ENCODE results near the gene CBARP. TPM values are rescaled to one million over a fixed set of nuclear protein-coding genes. Genes with fewer than 3 reads are reported as not detected.
"Not testable (repeated sequence)": the region's sequence is repeated elsewhere in the genome, so short reads cannot be mapped to it uniquely, and the experiment has no call there.

CBARP gene
- total RNA-seq, 1 donor from 2014 or later = 1.9 TPM

DNA sequence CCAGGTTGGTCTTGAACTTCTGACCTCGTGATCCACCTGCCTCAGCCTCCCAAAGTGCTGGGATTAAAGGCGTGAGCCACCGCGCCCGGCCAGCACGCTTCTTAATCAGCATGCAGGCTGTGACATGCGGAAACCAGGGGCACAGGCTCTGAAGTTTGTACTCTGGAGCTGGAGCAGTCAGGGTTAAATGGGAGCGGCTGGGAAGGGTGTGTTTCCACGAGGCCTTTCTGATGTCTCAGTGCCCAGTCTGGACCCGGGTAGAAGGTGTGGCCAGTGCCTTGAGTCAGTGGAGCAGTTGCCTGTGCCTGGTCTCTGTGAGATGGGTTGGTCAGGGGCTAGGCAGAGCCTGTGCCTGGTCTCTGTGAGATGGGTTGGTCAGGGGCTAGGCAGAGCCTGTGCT lies 29.0 kb downstream of the CBARP start:
- DNase-seq = not testable (repeated sequence)

DNA sequence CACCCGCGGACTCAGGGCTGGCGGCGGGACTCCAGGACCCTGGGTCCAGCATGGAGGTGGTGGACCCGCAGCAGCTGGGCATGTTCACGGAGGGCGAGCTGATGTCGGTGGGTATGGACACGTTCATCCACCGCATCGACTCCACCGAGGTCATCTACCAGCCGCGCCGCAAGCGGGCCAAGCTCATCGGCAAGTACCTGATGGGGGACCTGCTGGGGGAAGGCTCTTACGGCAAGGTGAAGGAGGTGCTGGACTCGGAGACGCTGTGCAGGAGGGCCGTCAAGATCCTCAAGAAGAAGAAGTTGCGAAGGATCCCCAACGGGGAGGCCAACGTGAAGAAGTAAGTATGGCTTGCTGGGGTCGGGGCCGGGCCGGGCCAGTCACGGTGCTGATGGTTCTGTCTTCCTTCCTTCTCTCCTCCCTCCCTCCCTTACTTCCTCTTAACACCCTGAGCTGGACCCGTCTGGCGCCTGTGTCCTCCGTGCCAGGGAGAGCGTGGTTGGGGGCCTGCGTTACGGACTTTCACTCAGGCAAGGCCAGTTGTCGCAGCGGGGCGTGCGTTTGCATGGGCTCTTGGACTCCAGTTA lies 30.8 kb downstream of the CBARP start:
- no peak for DNase-seq

DNA sequence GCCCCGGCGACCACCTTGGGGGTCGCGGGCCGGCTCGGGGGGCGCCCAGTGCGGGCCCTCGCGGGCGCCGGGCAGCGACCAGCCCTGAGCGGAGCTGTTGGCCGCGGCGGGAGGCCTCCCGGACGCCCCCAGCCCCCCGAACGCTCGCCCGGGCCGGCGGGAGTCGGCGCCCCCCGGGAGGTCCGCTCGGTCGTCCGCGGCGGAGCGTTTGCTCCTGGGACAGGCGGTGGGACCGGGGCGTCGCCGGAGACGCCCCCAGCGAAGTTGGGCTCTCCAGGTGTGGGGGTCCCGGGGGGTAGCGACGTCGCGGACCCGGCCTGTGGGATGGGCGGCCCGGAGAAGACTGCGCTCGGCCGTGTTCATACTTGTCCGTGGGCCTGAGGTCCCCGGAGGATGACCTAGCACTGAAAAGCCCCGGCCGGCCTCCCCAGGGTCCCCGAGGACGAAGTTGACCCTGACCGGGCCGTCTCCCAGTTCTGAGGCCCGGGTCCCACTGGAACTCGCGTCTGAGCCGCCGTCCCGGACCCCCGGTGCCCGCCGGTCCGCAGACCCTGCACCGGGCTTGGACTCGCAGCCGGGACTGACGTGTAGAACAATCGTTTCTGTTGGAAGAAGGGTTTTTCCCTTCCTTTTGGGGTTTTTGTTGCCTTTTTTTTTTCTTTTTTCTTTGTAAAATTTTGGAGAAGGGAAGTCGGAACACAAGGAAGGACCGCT lies 31.5 kb downstream of the CBARP start:
- DNase-seq = no peak

DNA sequence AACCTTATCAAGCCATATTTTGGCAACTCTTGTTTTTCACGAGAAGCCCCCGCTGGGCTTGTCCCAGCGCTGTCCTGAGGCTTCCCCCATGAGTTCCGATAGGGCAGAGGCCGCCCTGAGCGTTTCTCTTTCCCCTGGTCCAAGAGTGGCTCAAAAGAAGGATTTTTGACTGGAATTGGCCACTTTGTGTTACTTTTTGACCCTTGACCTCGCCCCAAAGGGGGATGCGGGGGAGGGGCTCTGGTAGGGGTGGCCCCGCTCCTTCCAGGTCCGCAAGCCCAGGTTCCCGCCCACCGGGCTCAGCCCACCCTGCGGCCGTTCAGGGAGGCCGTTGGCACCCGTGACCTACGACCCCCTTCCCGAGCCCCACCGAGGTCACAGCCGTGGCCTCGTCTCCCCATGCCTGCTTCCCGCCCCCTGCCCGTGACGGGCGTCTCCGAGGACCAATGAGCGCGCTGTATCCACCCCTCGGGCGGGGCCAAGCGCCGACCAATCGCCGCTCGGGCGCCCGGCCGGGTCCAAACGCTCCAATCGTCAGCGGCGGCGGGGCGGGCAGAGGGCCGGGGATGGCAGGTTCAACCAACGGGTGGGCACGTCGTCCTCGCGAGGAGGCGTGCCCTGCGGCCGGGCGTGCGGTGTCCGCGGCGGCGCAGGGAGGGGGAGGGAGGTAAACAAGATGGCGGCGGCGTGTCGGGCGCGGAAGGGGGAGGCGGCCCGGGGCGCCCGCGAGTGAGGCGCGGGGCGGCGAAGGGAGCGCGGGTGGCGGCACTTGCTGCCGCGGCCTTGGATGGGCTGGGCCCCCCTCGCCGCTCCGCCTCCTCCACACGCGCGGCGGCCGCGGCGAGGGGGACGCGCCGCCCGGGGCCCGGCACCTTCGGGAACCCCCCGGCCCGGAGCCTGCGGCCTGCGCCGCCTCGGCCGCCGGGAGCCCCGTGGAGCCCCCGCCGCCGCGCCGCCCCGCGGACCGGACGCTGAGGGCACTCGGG lies 32.4 kb downstream of the CBARP start, which contains the start of gene STK11:
STK11 (plus strand) TSS at position 665 of the 986 bp plus-strand sequence. CDS start 1,136 bp downstream, outside the sequence.
- DNase-seq = peak; percentile 95

DNA sequence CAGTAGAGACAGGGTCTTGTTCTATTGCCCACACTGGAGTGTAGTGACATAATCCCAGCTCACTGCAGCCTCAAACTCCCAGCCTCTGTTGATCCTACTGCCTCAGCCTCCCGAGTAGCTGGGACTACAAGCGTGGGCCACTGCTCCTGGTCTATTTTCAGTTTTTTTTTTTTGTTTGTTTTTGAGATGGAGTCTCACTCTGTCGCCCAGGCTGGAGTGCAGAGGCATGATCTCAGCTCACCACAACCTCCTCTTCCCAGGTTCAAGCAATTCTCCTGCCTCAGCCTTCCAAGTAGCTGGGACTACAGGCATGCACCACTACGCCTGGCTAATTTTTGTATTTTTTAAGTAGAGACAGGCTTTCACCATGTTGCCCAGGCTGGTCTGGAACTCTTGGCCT lies 37.2 kb downstream of the CBARP start:
- DNase-seq = not testable (repeated sequence)

DNA sequence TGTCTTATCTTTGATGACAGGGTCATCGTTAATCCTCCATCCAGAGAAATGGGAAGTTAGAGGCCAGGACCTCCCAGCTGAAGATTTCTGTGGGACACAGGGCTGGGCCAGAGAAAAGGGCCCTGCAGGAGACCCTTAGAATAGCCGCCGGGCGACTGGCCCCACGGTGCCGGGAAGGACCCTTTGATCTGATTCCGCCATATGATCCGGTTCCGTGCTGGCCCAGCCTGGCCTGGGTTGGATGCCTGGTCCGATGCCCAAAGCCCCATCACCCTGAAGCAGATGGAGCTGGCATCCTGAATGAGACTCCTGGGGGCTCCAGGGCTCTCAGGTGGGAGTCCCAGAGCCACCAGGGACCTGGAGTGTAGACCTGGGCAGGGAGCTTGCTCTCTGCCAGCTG lies 38.3 kb downstream of the CBARP start:
- no peak for DNase-seq

DNA sequence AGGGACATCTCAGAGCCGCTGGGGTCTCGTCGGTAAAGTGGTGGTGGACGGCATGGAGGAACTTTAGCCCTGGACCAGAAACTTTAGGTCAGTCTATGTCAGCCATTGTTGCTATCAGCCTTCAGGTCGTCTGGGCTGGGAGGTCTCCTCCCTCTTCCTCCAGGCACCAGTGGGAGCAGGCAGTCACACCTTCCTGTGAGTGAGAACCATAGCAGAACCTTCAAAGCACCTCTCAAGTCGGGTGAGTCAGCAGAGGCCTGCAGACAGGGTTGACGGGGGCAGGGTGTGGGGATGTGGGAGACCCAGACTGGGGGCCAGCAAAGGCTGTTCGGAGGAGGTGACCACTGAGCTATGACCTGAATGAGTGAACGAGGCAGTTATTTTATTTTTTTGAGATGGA lies 48.4 kb downstream of the CBARP start:
- no peak for DNase-seq

DNA sequence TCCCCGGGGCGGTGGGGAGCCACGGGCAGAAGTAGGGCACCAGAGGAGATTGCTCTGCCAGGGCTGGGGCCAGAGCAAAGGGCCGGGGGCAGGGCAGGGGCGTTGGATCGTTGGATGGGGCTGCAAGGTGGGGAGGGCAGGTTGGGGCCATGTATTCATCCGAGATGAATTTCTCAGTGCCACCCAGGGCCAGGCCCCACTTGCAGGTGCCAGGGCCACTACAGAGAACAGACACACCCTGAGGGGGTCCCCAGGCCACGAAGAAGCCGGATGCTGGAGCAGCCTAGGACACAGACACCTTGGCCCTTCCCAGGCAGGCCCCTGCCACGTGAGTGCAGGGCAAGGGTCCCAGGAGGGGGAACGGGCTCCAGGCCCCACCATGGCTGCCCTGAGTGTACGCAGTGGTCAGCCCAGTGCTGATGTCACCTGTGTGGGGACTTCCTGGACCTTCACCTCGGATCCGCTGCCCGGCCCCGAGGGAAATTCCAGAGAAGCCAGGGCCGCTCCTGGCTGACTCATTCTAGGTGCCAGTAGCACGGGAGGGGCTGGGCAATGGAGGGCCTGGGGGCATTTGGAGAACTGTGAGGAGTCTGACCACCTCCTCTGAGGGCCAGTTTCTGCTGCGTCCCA lies 54.1 kb downstream of the CBARP start:
- DNase-seq = no peak

DNA sequence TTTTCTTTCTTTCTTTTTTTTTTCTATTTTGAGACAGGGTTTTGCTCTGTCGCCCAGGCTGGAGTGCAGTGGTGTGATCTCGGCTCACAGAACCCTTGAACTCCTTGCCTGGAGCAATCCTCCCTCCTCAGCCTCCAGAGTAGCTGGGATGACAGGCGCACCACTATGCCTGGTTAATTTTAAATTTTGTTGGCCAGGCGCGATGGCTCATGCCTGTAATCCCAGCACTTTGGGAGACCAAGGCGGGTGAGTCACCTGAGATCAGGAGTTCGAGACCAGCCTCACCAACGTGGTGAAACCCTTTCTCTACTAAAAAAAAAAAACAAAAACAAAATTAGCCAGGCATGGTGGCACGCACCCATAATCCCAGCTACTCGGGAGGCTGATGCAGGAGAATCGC lies 55.1 kb downstream of the CBARP start:
- DNase-seq = no peak

DNA sequence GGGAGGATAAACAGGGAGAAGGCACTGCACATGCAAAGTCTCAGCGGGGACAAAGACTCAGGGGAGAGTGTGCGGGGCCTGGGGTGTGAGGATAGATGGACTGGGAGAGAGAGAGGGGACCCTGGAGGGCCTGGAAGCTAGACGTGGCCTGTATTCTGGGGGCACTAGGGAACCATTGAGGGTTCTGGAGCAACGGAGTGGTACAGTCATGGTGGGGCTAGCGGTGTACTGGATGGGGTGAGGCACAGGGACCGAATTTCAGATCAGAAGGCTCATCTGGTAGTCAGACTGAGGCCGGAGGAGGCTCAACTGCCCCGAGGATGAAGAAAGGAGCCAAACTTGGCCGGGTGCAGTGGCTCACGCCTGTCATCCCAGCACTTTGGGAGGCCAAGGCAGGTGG lies 55.7 kb downstream of the CBARP start:
- DNase-seq = no peak

DNA sequence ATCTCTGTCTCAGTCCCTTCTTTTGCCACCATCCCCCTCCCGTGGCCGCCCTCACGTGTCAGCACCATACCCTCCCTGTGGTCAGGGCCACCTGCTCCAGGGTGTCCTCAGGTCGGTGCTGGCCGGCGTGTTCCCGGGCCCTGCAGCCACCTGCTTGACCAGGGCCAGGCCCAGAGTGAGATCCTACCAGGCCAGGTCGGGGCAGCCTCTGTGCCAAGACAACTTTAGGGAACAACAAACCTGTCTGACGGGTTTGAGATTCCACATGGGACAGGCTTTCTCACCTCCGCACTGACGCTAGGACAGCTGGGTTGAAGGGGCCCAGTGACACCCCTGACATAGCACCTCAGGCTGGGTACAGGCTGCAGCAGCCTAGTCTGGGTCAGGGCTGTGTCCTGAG lies 56.2 kb downstream of the CBARP start:
- DNase-seq = no peak

Other genes with a start within 250 kb of the CBARP start
- 0.20 TPM for gene GRIN3B, start 237.6 kb downstream of the CBARP start, total RNA-seq
- 40.6 TPM for gene TMEM259, start 216.9 kb downstream of the CBARP start, total RNA-seq
- gene RNU6-2, start 216.5 kb downstream of the CBARP start, total RNA-seq = not detected
- gene CNN2, start 211.4 kb downstream of the CBARP start, total RNA-seq = 58.2 TPM
- 4.8 TPM for gene ABCA7, start 197.9 kb downstream of the CBARP start, total RNA-seq
- 10.7 TPM for gene ARHGAP45, start 170.8 kb downstream of the CBARP start, total RNA-seq
- gene POLR2E, start 142.6 kb downstream of the CBARP start, total RNA-seq = 47.1 TPM
- 105 TPM for gene GPX4, start 134.0 kb downstream of the CBARP start, total RNA-seq
- gene SBNO2, start 63.7 kb downstream of the CBARP start, total RNA-seq = 23.1 TPM
- 37.3 TPM for gene STK11, start 32.2 kb downstream of the CBARP start, total RNA-seq
- gene ATP5F1D, start 3.7 kb upstream of the CBARP start, total RNA-seq = 22.9 TPM
- 19.7 TPM for gene MIDN, start 10.6 kb upstream of the CBARP start, total RNA-seq
- gene CIRBP, start 31.3 kb upstream of the CBARP start, total RNA-seq = 267 TPM
- 6.4 TPM for gene FAM174C, start 37.5 kb upstream of the CBARP start, total RNA-seq
- gene EFNA2, start 47.9 kb upstream of the CBARP start, total RNA-seq = 0.39 TPM
- 27.3 TPM for gene NDUFS7, start 145.9 kb upstream of the CBARP start, total RNA-seq
- gene GAMT, start 163.5 kb upstream of the CBARP start, total RNA-seq = 12.5 TPM
- gene DAZAP1, start 169.6 kb upstream of the CBARP start, total RNA-seq = 37.9 TPM
- 533 TPM for gene RPS15, start 200.4 kb upstream of the CBARP start, total RNA-seq
- 0.59 TPM for gene APC2, start 212.1 kb upstream of the CBARP start, total RNA-seq
- gene C19orf25, start 241.2 kb upstream of the CBARP start, total RNA-seq = 11.6 TPM

Data from skin of body (tissue), 2 donors.